Spleen (tissue), 7 donors: Measurements from ENCODE around the gene PEX14.

ENCODE experiments used
- CTCF ChIP-seq, 11 experiments: fragments of 200-600 bp in 7 of 11; fragments of 450-650 bp in 4 of 11; sonication (generic) in 4 of 11; IDR thresholded peaks in 8 of 11; conservative IDR thresholded peaks in 3 of 11; 1 replicate in 7 of 11; 2 replicates in 4 of 11; pipeline versions ENCODE4 v1.4.0 to v1.8.0; 2016 to 2021; ENCODE audit warnings: antibody characterized with exemption in 11 of 11, inconsistent platforms in 4 of 11, mild to moderate bottlenecking in 1 of 11
- POLR2A ChIP-seq, 3 donors: fragments of 450-650 bp; IDR thresholded peaks; one replicate each; pipeline ENCODE4 v1.5.1; 2017; ENCODE audit warnings: antibody characterized with exemption in 3 of 3, mild to moderate bottlenecking in 1 of 3
- POLR2AphosphoS5 ChIP-seq, 3 donors: sonication (generic); formaldehyde crosslinking; IDR thresholded peaks; one replicate each; pipeline ENCODE4 v1.5.1; 2017; ENCODE audit warnings: antibody characterized with exemption in 3 of 3
- donor health status: DM: no; HTN: no; CAD: no; lungs with moderate emphysema.
- donor health status: DM: no; HTN: no; CAD: no.
- donor health status: DM: no; HTN: no; CAD: no.

- TF ChIP-seq POLR2A (IDR thresholded peaks at IDR 0.05) (no peak), CTCF (IDR thresholded peaks at IDR 0.05 in 8 of 11, conservative IDR thresholded peaks at IDR 0.05 in 3 of 11) (no peak), POLR2AphosphoS5 (IDR thresholded peaks at IDR 0.05) (no peak)
These were observed 37.7 kb upstream of the PEX14 start for GRCh38 chr1:10437052-10437451.
